GM12872 (cell line): ENCODE data around the gene TMEM238.

Experiments used
- TF ChIP-seq, protein P1 (sequence below): IDR thresholded peaks from 3 replicates; pipeline ENCODE4 v1.5.1; 2011; ENCODE audit warnings: low read depth, mild to moderate bottlenecking, low read length, moderate library complexity; ENCODE audit not compliant: insufficient read depth

Gene TMEM238

GRCh38 chr19:55348317-55349034 is 35.6 kb downstream of the TMEM238 start:
- TF ChIP-seq, protein P1, sequence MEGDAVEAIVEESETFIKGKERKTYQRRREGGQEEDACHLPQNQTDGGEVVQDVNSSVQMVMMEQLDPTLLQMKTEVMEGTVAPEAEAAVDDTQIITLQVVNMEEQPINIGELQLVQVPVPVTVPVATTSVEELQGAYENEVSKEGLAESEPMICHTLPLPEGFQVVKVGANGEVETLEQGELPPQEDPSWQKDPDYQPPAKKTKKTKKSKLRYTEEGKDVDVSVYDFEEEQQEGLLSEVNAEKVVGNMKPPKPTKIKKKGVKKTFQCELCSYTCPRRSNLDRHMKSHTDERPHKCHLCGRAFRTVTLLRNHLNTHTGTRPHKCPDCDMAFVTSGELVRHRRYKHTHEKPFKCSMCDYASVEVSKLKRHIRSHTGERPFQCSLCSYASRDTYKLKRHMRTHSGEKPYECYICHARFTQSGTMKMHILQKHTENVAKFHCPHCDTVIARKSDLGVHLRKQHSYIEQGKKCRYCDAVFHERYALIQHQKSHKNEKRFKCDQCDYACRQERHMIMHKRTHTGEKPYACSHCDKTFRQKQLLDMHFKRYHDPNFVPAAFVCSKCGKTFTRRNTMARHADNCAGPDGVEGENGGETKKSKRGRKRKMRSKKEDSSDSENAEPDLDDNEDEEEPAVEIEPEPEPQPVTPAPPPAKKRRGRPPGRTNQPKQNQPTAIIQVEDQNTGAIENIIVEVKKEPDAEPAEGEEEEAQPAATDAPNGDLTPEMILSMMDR, result no peak

DNA sequence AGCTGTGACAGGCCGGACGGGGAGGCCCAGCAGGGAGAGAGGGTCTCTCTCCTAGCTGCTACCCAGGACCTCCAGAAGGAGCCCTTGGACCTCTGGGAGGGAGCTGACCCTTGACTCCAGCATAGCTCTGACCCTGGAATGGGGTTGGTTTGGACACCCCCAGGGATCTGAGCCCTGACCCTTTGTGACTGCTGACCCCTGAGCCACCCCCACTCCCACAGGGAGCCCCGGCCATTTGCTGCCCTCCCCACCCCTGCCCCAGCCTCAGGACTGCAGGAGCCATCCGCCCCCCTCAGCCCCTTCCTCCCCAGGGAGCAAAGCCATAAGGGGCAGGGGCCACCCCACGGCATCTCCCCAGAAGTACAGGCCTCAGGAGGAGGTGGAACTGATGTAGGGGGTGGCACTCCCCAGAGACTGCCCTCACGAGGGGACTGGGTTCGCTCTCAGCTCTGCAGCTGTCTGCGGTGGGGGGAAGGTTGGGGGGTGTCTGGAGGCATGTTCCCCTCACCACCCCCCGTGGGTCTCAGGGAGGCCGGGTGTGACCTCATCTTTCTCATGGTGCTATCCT is 36.6 kb downstream of the TMEM238 start:
- TF ChIP-seq, protein P1, result no peak

- TF ChIP-seq, protein P1, result no peak
These were observed 37.2 kb downstream of the TMEM238 start for GRCh38 chr19:55346725-55347441.

DNA sequence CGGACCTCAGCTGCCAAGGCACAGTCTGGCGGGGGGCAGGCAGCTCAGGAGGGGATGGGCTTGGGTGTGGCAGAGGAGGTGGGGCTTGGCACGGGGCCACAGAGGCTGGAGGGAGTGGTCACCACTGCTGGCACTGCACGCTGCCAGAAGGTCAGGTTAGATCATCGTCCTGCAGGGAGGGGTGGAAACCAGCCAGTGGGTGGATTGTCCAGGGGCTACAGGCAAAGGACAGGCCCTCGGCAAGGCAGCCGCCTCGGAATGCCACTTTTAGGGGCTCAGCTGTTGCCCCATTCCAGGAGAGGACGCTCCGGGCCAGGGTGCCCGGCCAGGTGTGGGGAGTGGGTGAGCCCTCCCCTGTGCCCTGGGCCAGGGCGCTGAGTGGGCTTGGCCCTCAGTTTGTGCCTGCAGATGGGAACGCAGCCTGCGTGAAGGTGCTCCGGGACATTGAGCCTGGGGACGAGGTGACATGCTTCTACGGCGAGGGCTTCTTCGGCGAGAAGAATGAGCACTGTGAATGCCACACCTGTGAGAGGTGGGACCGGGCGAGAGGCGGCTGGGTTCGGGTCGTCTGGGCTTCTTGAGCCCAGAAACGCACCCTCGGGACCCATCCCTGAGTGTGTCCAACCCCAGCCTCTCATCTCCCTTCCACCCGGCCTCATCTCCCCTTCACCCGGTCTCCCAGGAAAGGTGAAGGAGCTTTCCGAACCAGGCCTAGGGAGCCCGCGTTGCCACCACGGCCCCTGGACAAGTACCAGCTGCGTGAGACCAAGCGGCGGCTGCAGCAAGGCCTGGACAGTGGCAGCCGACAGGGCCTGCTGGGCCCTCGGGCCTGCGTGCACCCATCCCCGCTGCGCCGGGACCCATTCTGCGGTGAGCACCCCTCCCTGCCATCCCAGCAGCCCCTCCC is 38.0 kb downstream of the TMEM238 start:
- TF ChIP-seq, protein P1, result no peak

DNA sequence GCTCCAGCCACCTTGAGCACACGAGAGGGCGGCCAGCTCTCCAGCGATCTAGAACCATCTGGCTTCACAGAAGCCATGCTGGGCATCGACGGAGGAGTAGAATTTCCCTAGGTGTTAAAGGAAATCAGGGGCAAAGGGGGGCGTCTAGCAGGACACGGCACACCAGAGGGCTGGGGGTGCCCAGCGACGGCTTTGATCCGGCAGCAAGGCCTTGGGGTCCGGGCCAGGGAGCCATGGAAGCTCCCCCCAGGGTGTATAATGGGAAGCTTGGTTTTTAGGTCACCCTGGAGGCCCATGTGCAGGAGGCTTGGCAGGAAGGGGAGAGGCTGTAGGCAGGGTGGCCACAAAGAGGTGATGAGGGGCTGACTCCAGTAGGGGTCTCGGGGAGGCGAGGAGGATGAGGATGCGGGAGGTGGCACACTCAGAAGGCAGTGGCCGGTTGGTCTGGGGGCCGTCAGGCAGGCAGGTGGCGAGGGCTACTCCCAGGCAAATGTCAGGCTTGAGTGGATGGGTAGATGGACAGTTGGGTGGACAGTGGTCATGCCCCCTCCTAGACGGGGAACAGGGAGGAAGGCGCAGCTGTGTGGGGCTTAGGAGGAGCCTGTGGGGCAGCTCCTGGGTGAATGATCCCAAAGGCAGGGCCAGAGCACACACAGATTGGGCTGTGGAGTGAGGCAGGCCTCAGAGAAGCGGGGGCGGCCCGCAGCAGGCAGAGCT is 38.8 kb downstream of the TMEM238 start:
- TF ChIP-seq, protein P1, result no peak

- TF ChIP-seq, protein P1, result no peak
These were observed 39.6 kb downstream of the TMEM238 start for GRCh38 chr19:55344444-55344843.
